AML-193 (cell line): ENCODE results near the gene ZNF524.
"Not testable (repeated sequence)": the region's sequence is repeated elsewhere in the genome, so short reads cannot be mapped to it uniquely, and the experiment has no call there.

Experiments used
- DNase-seq, 2 experiments: peaks; one replicate each; lab custom pipeline; 2025; lab: John Stamatoyannopoulos, UW

Gene ZNF524

DNA sequence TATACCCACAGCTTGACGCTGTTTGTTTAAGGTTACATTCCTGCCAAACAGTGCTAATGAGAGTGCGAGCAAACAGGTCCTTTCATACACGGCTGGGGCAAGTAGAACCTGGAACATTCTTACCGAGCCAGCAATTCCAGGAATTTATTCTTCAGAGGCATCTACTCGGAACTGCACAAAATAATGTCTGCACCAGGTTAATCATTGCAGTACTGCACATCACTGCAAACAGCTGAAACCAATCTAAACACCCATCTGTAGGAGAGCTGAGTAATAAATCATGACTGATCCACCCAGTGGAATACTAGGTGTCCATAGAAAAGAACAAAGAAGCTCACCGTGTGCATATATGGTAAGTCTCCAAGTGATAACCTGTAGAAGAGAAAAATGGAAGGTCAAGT, 18.3 kb upstream of the ZNF524 start:
- DNase-seq: no peak

DNA sequence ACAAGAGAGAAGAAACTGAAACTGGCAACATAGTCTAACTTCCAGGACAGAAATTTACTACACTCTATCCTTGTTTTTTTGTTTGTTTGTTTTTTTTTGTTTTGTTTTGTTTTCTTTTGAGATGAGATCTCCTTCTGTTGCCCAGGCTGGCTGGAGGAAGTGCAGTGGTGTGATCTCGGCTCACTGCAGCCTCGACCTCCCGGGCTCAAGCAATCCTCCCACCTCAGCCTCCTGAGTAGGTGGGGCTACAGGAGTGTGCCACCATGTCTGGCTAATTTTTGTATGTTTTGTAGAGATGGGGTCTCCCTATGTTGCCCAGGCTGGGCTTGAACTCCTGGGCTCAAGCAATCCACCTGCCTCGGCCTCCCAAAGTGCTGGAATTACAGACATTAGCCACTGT, 17.8 kb upstream of the ZNF524 start:
- DNase-seq: not testable (repeated sequence)

DNA sequence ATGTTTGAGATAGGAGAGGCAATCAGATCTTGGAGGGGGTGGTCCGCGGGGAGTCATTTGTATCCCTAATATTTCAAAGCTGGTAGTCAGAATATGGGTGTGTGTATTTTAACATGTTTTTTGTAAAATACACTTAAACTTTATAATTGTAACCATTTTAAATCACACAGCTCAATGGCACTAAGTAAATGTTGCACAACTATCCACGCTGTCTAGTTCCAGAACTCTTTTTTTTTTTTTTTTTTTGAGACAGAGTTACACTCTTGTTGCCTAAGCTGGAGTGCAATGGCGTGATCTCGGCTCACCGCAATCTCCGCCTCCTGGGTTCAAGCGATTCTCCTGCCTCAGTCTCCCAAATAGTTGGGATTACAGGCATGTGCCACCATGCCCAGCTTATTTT, 16.2 kb upstream of the ZNF524 start:
- DNase-seq: not testable (repeated sequence)

DNA sequence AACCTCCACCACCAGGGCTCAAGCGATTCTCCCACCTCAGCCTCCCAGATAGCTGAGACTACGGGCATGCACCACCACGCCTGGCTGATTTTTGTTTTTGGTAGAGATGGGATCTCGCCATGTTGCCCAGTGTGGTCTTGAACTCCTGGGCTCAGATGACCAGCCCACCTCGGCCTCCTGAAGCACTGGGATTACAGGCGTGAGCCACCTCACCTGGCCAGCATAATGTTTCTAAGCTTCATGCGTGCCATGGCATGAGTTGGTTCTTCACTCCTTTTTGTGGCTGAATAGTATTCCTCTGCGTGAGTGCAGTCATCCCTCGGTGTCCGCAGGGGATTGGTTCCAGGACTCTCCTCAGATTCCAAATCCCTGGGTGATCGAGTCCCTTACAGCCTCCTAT, 15.2 kb upstream of the ZNF524 start:
- DNase-seq: no peak

DNA sequence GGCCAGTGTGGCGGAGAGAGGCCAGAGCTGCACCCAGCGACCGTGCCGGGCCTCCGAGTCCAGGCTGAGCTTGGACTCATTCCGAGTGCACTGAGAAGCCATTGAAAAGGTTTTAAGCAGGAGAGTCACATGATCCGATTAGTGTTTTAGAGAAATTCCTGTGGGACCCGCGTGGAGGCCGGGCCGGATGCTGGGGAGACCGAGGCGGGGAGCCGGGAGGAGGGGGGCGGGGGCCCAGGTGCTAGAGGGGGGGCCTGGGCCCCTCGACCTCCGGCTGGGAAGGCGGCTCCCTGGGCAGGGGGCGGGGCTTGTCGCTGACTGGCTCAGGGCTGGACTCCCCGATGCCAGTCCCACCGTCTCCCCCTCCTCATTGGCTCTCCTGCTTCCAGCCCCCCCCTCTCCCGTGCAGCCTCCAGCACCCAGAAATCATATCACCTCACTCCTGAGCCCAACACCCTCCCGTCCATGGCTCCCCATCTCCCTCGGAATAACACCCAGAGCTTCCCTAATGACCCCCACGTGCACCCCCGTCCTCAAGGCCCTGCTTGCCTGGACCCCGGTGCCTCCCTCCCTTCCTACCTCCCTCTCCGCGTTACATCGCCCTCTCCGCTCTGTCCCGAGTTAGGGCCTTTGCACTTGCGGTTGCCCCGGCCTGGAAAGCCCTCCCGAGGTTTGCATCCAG, 14.3 kb upstream of the ZNF524 start:
- no peak for DNase-seq

DNA sequence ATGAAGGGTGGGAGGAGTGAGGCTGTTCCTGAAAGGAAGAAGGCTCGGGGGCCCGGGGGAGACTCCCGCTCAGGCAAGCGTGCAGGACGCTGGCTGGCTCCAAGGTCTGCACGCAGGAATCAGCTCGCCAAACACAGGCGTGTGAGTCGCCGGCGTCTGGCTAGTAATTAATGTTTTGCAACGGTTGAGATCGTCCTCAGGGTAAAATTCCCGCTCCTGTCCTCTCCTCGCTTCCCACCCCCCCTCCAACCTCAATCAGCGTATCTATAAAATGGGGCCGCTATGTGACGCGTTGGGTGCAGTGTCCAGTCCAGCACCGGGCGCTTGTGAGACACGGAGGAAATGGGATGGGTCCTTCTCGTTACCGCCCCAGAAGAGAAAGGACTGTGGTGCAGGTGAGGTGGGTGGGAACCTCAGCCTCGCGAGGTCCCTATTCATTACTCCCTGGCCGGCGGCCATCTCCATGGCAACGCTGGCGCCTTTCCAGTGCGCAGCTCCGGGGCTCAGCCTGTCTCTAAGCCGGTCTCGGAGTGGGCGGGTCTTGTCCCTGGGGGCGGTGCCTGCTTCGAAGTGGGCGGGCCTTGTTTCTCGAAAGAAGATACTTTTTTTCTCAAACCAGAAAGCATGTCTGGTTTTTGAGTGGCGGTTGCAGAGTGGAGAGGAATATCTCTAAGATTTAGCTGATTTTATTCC, 13.0 kb upstream of the ZNF524 start:
- no peak for DNase-seq

DNA sequence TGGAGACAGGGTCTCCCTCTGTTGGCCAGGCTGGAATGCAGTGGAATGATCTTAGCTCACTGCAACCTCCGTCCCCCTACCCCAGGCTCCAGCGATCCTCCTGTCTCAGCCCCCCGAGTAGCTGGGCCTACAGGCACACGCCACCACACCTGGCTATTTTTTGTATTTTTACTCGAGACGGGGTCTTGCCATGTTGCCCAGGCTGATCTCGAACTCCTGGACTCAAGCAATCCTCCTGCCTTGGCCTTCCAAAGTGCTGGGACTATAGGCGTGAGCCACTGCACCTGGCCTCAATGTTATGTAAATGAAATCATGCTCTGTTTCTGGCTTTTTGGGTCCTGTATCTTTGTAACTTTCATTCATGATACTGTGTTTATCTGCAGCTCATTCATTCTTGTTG, 11.3 kb upstream of the ZNF524 start:
- DNase-seq: no peak

DNA sequence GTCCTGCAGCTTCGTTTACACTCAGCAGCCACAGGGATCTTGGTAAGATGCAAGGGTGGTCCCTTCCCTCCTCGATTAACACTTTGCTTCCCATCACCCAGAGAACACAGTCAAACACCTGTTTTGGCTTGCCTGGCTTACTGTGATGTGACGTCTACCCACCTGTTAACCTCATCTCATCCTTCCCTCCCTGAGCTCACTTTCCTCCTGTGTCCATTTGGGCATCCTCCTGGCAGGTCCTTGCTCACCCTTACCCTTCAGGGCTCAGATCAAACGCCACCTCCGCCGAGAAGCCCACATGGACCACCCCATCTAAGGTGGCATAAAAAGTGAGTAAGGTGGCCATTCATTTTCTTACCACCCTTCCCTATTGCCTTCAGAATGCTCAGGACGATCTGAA, 10.0 kb upstream of the ZNF524 start:
- no peak for DNase-seq

DNA sequence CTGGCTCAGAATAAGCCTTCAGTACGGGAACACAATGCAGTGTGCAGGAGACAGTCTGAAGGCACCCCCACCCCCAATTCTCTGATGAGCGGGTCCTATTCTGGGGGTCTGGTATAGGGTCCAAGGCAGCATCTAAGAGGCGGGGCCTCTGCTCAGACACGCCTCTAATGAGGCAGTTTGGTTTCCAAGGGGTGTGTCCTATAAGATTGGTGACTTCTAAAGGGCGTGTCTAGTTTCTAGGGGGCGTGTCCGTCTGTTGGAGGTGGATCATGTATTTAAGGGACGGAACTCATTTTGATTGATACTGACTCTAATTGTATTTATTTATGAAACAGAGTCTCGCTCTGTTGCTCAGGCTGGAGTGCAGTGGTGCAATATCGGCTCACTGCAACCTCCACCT, 9.5 kb upstream of the ZNF524 start:
- no peak for DNase-seq

DNA sequence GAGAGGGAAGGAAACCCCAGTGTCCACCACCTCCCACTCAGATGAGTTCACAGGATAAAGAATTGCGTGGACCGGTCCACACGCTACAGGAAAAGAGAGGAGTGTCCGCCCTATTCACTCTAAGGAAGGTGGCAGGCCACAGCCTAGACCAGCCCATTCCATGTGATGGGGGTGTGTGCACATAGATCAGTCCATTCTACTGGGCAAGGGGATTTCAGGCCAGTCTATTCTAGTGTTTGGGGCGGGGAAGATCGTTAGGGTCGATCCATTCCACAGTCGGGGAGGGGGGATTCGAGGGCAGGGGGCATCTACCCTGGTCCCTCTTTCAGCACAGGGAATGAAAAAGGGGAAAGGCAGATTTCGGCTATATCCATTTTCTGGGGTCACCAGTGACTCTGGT, 8.5 kb upstream of the ZNF524 start:
- no peak for DNase-seq

DNA sequence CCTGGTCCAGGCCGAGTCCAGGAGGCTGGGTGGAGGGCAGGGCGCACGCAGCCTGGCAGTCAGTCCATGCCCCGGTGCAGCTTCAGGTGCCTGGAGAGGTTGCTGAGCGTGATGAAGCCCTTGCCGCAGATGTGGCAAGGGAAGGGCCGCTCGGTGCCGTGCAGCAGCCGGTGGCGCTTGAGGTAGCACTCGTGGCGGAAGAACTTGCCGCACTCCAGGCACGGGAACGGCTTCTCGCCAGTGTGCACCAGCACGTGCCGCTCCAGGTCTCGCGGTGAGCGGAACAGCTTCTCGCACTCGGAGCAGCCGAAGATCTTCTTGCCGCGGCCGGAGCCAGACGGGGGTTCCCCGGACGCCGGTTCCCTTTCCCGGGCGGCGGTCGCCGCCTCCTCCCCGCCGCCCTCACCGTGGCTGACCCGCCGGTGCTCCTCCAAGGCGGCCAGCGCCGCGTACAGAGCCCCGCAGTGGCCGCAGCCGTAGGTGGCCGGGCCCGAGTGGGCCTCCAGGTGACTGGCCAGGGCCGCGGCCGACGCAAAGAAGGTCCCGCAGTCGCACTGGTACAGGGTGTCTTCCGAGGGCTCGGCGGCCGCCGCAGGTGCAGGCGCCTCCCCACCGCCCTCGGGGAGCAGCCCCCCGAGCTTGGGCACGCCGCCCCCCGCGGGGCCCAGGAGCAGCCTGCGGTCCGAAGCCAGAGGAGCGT, 7.5 kb upstream of the ZNF524 start:
- no peak for DNase-seq

DNA sequence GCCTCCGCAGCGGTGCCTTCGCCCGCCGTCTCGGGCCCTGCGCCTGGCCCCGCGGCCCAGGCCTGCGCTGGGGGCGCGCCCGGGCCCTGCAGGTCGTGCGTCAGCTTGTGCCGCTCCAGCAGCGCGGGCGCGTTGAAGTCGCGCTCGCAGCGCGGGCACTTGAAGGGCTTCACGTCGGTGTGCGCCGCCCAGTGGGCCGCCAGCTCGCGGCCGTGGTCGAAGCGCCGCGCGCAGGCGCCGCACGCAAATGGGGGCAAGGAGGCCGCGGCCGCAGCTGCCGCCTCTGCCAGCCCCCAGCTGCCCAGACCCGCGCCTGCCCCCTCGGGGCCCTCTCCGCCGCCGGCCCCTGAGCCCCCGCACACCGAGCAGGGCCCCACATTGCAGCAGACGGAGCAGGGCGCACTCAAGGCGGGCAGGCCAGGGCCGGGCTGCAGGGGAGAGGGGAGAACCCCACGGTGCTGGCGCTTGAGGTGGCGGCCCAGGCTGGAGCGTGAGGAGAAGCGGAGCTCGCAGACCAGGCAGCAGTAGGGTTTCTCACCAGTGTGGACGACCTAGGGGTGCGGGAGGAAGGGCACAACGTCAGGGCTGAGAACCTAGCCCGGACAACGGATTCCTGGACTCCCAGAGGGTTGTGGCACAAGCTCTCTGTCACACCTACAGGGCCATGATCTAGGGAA, 6.9 kb upstream of the ZNF524 start:
- DNase-seq: no peak

DNA sequence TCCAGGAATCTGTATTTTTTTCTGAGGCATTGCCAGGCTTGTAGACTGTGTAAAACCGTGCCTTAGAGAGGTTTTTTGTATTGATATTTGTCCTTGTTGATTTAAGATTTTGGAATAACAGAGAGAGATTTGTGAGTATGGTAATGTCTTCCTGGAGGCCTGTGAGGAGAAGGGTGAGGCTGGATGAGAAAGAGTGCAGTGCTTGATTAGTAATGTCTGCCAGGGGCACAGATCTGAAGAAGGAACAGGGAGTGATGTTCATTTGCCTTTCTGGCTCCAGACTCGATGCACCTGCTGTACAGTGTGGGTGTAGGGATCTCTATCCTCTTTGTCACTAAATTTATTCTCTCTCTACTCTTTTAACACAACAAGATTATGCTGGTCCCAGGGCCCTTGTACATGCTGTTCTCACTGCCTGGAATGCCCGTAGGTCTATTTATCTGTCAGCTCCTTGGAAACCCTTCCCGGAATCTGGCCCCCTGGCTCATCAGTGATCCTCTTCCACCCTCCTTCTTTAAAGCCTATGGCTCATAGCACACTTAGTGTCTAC, 5.0 kb upstream of the ZNF524 start:
- no peak for DNase-seq

DNA sequence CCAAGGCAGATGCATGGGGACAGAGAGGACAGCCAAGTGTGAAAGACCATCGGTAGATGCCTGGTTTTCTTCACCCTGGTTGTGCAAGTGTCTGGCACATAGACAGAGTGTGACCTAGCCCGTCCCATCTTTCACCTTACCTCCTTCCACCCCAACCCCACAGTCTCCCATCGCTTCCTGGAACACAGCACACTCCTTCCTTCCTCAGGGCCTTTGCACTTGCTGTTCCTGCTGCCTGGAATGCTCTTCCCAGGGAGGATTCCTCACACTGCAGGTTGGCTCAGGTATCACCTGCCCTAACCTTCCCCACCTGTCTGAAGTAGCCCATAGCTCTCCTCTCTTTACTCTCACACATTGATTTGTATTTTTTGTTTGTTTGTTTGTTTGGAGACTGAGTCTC, 3.8 kb upstream of the ZNF524 start:
- DNase-seq: no peak

DNA sequence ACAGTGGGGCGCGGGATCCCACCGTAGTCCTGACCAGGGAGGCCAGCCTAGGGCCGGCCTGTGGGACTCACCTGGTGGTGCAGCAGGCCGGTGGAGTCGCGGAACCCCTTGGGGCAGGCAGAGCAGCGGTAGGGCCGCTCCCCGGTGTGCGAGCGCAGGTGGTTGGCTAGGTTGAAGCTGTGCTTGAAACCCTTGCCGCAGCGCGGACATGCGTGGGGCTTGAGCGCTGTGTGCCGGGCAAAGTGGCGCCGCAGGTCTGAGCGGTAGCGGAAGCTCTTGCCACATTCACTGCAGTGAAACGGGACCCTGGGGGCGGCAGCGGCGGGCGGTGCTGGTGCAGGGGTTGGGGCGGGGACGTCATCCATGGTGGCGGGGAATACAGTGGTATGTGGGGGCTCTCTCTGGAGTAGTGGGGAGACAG, 2.6 kb upstream of the ZNF524 start:
- DNase-seq: no peak

DNA sequence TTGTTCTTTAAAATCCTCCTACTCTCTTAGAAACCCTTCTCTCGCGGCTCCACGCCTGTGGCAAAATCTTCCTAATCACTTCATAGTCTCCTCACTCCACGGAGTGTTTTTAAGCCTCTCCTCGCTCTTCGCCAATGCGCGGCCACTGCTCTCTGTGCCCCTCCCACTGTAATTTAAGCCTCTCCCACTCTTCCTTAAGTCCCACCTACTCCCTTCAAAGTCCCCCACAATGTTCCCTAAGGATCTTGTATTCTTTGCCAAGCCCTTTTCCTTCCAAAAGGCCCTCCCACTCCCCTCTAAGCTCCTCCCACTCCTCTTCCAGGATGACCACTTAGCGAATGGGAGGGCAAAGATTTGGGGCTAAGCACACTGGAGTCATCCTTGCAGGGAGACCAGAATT, 2.1 kb upstream of the ZNF524 start:
- no peak for DNase-seq

DNA sequence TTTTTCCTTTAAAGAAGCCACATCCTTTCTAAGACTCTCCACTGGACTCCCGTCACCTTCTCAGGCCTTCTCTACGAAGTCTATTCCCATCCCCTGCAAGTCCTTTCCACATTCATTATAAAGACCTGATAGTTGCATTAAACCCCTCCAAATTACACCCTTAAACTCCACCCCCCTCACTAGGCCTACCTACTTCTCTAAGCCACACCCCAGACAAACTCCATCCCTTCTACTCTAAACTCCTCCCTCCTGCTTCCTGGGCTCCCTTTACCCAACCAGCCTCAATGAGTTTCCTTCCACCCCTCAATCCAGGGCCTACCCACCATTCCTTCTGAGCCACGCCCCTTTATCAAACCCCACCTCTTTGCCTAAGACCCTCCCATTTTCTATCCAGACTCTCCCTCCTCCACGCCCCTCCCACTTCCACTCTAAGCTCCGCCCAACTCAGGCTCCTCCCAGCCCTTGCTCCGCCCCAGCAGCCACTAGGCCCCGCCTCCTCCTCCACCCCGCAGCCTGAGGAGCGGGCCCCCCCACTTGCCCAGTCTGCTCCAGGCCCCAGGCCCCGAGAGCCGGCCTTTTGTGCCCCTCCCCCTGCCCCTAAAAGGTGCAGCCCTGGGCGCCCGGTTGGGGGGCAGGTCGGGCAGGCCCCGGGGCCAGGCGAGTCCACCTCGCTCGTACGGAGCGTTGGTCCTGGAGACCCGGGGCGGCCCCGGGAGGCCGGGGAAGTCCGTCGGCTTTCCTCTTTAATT, 1.2 kb upstream of the ZNF524 start:
- DNase-seq: peak; percentile 76 to 83

DNA sequence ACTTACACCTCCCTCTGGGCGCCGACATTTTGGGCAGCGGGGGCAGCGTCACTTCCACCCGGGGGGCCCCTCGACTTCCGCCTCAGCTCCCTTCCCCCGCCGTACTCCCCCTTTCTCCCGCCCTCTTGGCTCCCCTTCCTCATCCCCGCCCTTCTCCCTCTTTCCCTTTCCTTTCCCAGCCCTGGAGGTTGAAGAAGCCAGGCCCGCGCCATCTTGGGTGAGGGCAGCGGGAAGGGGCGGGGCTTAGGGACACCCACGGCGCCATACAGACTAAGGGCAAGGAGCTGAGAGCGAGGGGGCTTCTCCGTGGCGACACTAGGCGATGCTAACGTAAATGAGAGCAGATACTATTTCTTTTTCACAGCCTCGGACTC, 633 bp upstream of the ZNF524 start, which contains the start of gene FIZ1:
Gene FIZ1, minus strand, starts transcription at position 50 of the 374 bp plus-strand sequence. CDS start 1,652 bp downstream, outside the sequence.
- peak; percentile 90 to 94 for DNase-seq

DNA sequence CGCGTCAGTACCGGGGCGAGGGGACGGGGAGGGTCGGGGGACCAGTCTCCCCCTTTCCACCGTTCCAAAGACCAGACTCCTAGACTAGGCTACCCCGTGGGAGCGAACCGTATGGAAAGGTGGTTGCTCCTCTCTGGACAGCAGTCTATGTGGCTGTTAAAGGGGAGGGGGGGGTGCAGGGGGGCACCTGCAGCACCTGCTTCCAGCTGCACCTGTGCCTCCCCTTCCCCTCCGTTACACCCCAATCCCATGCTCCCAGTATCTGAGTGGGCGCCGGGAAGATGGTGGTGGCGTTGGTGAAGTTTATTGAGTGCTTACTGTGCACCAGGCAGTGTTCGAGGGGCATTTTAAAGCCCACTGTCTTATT, 557 bp downstream of the ZNF524 start:
- DNase-seq: no peak

DNA sequence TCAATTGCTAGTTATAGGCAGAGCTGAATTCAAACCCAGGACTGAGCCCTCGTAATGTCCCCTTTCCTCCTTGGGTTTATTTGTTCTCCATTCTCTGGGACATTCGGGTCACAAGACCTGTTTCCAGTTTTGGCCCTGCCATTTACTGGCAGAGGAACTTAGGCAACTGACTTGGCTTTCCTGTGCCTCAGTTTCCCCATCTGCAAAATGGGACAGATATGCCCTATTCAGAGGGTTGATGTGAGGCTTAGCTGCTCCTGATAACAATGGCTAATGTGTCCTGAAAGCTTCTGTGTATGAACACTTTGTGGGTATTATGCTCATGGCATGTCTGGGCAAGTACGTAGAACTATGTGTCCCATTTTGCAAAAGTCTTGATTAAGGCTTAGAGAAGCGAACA, 996 bp downstream of the ZNF524 start:
- no peak for DNase-seq

DNA sequence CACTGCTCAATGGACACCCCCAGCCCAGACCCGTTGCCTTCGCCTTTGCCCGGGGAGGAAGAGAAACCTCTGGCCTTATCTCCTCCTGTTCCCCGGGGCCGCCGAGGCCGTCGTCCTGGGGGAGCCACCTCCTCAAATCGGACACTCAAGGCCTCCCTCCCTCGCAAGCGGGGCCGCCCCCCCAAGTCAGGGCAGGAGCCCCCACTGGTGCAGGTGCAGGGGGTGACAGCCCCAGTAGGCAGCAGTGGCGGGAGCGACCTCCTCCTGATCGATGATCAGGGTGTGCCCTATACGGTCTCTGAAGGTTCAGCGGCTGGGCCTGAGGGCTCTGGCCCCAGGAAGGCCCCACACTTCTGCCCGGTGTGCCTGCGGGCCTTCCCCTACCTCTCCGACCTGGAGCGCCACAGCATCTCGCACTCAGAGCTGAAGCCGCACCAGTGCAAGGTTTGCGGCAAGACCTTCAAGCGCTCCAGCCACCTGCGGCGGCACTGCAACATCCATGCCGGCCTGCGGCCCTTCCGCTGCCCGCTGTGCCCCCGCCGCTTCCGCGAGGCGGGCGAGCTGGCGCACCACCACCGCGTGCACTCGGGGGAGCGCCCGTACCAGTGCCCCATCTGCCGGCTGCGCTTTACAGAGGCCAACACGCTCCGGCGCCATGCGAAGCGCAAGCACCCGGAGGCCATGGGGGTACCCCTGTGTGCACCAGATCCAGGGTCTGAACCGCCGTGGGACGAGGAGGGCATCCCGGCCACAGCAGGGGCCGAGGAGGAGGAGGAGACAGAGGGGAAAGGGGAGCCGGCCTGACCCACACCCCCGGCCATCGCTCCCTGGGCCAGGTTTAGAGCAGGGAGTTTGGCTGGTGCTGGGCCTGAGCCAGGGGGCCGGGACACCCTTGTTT, 2.3 kb downstream of the ZNF524 start:
- DNase-seq: no peak
